Stimulated activated CD4-positive, alpha-beta T cell treated with anti-CD3 and anti-CD28 coated beads, Interleukin-2, amount 100 ng/mL, for 4 hours (primary cell): Measurements from ENCODE around the gene ASAP2.

Source experiments
- DNase-seq: peaks from one replicate; pipeline ENCODE4 v3.0.0-alpha.2; 2020; ENCODE audit warnings: low read depth

ASAP2 gene

DNA sequence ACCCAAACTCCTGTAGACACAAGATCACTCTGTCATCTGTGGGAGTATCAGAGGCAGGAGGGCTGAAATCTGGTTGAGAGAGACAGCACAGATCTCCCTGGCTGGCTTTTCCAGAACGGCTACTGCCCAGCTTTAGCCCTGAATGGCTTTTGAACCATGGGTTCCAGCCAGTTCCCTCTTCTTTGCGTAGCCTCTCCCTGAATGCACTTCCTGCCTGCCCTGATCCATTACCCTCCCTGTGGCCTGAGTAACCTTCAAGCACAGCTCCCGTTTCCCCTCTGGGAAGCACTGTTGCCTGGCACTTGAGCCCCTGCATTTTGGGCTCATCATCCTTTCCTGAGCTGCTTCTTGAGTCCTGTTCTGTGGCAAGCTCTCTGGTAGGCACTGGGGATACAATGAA, 68.8 kb downstream of the ASAP2 start:
- DNase-seq, result no peak

DNA sequence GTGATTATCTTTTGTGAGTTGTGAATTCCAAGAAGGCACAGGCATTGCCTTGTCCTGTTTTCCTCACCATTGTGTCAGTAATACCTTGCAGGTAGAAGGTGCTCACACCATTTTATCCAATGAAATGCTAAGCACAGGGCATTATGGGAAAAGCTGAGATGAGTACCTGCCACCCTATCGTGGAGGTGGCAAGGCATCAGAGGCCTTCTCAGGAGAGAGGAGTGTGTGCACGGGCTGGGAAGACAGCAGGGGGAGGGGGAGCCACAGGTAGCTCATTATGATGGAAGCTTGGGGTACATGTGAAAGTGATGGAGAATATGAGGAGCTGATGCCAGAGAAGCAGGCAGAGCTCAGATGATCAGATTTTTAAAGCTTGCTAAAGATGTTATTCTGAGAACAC, 69.5 kb downstream of the ASAP2 start:
- DNase-seq, result no peak

DNA sequence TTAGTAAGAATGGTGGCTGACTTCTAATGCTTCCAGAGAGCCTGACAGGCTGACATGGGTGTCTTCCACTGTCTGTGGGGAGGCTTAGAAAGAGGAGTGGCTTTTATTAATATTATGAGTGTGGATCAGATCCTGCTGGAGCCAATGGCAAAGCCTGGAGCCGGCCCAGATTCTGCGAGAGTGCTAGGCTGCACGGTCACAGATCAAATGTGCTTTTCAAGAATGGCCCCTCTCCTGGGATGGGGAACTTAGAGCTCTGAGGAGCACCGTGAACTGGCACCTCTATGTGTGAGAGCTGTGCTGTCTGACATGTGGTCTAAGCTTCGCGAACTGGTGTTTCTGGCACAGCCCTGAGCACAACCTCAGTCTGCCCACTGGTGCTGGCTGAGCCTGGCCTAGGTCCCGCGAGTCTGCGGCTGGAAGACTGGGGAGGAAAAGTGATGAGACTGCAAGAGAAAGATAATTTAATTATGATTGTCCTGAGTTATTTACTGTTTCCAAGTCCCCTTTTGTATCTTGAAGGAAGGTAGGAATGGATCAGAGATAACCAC, 70.4 kb downstream of the ASAP2 start:
- no peak for DNase-seq

DNA sequence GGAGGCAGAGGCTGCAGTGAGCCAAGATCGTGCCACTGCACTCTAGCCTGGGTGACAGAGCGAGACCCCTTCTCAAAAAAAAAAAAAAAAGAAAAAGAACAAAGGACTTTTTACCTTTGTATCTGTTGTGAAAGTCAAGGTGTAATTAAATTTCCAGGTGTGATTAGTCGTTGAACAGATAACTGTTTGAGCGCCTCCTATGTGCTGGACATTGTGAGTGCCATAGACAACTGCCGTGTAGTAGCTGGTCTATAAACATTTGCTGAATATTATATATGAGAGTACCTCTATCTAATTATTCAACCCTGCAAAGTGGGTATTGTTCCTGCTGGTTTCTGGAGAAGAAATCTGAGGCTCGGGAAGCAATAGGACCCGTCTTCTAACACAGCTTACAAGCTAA, 71.8 kb downstream of the ASAP2 start:
- no peak for DNase-seq

DNA sequence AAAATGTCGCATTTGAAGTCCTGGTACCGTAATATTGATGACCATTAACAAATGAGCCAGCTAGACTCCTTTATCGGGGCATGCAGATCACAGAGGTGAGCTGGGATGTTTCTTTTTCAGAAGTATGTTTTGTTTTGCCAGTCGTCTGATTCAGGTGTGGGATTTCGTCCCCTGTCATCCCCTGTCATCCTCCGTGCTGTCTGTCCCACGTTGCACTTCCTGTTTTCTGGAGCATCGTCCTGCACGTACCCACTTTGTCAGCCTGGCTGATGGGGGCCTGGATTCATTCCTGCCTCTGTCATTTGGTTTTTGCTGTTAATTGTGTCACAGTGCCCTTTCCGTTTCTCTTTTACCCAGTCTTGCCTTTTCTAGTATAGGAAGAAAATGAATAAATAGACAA, 72.8 kb downstream of the ASAP2 start:
- DNase-seq, result no peak

DNA sequence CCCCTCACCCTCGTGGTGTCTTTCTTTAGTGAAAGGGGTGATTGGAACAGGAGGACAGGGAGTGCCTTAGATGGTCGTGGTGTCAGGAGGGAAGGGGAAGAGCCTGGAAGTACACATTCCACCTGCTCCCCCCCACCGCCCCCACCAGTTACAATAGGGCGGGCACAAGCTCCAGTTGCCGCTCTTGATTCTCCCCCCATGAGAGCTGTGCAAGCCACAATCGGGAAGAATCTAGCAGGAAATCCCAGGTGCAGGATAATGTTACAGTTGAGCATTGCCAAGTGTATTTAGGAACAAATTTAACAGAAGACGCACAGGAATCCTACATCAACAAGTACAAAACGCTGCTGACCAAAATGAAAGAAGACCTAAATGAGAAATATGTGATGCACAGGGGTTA, 73.6 kb downstream of the ASAP2 start:
- no peak for DNase-seq

DNA sequence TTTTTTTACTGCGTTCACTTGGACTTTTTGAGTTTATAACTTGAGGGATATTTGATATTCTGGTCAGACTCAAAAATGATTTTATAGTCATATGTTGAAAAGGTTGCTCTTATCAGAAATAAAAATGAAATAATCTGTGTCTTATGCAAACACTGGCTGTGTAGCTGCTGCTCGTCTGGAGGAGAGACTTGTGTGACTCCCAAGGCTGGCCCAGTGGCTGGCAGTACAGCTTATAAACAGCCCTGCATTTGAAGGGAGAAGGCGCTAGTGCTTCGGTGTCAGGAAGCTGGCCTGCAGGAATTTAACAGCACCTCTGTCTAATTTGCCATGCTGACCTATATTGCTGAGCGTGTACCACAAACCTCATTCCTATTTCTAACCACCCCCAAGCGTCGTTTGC, 74.5 kb downstream of the ASAP2 start:
- no peak for DNase-seq

DNA sequence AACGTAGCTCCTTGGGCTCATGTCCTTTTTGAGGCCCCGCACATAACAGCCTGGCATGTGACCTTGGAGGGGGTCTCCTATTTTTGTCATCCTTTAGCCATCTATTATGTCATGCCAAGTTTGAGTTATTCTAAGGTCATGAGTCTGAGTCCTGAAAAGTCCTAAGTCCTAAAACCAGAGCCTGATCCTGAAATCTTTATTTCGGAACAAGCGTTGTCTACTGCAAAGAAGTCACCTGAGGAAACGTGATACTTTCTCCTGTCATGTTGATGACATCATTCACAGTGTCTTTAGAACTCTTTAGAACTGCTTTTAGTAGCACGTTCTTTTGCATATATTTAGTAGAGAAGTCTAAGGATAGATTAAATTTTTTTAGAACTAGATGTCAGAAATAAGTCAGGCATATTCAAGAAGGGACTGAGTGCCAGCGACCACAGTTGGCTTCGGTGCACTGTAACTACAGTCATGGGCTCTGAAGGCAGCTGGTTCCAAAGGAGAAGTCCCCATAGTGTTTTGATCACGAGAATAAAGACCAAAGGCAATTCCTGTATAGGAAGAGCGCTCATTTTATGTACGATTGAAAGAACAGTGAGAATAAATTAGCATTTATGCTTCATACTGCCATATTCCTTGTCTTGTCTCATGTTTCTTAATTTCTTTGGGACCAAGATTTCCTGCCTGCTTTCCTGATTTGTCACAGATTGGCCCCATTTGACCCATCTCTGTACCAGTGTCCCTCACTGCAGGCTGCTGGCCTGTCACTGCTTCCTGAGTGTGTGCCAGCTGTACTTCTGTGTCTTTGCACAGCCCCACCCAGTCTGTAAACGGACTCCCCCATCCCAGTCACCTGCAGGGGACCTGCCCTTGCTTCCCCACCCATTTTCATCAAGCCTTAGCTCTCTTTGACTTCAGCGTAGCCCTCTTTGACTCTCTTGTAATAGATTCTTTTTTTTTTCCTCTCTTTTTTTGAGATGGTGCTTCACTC, 75.8 kb downstream of the ASAP2 start:
- DNase-seq, result no peak

DNA sequence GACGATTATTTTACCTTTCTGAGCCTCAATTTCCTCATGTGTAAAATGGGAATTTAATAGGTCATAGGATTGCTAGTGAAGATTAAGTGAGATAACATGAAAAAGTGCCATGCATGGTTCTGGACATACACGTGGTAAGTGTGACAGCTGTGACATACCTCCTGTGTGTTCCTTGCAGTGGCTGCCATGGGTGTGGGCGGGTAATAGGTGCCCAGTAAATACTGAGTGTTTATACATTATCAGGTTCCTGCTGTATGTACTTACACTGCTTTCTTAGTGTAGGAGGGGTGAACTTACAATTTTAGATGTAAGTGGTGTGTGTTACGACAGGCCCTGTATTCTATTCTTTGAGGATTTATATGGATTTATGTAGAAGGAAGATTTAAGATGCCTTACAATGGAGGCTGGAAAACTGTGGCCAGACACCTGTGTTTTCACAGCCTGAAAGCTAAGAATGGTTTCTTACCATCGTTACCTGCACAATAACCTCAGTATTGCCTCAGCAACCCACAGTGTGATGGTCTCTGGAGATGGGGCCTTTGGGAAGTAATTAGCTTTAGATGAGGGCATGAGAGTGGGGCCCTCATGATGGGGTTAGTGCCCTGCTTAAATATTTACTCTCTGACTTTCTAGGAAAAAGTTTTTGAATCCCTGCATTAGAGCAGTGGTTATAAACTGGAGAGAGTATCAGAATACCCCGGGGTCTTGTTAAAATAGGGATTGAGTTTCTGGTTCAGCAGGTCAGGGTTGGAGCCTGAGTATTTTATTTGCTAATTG, 78.1 kb downstream of the ASAP2 start:
- DNase-seq, result no peak

DNA sequence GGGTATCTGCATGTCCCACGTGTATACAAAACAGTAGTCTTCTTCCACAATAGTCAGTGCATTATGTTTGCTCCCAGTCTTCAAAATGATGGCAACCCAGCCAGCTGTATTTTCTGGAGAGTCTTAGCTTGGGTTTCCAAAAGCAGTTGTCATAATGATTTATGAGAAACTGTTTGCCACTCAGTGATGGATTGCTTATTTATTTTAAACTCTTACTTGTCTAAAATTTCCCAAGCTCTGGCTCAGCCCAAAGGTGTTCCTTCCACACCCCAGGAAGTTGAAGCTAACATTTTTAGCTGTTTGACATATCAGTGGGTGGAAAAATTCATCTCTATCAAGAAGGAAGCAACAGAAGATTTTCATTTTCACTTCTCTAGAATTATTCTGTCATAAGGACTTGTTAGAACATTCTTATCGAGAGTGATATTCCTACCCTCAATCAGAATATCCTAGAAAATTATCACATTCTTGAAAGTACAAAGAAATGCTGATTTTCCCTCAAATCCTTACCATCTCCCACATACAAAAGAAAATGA, 78.8 kb downstream of the ASAP2 start:
- no peak for DNase-seq

DNA sequence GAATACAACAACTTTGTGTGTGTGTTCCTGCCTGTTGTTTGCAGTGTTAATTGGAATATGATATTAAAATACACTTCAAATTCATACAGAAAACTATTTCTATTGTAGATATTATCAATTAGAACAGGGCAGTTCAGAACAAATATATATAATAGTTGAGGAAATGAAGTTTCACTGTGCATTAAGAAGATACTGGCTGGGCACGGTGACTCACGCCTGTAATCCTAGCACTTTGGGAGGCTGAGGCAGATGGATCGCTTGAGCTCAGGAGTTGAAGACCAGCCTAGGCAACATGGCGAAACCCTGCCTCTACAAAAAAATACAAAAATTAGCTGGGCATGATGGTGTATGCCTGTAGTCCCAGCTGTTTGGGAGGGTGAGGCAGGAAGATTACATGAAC, 79.3 kb downstream of the ASAP2 start:
- no peak for DNase-seq

DNA sequence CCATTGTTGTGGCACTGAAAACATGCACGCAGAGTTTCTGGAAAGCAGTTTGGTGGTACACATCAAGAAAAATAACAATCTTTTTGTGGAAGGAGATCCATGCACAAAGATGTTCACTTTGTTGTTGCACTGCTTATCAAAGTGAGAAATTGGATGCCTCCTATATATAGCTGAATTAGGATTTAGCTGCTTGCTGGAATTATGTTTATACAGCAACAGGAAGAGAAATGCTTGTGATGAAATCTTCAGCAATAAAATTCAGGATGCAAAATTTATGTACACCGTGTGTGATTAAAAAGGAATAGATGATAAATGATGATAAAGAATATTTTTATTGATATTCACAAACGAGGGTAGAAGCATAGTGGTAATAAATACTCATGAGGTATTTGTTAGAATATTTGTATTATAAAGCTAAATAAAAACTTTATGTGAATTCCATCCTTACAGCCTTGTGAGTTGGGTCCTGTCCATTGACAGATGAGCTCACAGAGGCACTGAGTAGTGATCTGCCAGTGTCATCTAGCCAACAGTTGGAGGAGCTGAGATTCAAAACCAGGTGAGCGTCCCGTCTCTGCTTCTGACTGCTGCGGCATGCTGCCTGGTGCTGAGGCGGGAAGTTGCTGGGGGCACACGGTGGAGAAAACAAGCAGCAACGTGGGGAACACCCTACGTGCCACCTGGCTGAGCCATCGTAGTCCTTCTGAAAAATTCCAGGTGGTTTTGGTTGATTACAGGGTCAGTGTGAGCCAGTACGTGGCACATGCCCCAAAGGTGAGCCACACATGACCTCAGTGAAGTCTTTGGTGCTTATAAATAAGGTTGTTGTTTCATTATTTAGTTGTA, 80.2 kb downstream of the ASAP2 start:
- DNase-seq, result no peak

DNA sequence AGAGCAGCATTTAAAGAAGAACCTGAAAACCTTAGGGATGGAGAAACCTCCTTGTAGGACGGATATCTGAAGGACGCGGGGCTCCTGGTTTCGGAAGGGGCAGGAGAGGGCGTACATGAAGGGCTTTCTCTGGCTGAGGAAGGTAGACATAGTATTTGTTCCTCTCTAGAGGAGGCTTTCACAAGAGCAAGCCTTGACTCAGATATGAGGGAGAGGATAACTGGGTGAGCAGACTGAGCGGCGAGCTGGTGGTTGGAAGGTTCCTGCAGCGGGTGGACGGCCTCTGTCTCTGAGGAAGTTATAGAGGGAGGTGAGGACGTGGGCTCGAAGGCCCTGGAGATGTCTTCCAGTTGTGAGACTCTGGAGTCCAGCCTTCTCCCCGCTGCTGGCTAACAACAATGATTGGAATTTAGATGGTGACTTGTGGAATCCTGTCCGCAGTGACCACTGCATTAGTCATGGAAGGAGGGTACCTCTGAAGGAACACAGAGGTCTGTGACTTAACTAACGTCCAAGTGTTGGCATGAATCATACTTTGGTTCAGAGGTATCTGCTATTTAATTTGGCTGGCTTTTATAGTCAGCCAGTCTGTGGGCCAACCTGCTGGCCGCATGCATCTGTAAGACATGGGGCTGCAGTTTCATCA, 80.9 kb downstream of the ASAP2 start:
- DNase-seq, result no peak

DNA sequence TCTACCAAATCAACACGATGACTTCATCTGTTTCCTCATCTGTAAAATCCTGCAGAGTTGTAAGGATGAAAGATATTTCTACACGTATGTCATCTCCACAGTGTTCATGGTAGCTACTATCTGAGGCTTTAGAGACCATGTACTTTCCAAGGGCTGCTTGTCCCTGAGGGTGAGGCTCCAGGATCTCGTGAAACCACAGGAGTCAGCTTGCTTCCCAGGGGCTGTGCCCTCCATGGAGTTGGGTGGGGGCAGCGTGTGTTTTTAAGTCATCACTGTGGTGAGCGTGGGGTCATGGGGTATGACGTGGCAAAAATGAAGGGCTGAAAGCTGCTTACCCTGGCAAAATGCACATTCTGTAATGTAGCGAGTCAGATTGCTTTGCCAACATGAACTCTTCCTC, 81.6 kb downstream of the ASAP2 start:
- no peak for DNase-seq

DNA sequence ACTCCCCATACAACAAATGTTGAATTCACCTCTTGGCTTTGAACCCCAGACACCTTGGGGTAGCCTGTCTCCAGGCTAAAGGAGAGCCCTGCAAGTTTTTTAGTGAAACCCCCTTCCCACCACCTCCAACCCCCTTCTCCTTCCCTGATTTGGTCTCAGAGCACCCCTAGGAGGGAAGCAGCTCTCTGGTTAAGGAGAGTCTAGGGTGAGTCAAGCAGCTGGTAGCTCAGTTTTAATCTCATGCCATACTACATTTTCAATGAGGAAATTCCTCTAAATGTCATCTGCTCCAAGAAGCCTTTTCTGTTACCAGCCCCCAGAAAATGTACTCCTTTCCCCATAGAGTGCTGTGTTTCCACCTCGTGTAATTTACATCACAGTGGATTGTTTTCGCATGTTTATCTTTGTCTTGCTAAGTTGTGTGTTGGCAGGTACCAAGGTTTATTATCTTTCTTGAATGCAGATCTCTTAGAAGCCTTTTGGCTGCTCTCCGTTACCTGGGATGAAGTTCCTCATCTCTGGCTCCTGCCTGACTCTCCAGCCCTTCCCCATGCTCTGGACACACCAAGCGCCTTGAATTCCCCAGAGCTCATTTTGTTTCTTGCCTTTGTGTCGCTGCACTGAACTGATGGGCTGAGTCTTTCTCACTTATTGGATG, 82.2 kb downstream of the ASAP2 start:
- DNase-seq, result no peak

DNA sequence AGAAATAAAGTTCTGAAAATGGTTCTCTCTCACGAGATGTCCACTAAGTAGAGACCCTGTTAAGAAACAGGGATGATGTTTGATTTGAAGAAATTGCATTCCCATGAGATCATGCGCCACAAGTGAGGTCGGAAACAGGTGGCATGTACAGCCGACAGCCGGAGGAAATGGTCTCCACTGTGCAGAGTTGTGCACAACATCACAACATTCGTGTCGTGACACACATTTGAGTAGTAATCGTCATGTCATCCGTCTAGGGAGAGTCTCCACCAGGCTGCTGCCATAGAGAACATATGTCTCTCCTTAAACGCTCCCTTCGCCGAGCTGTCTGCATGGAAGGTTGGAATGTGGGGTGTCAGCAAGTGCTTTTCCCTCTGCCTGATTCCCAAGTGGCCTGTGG, 84.7 kb downstream of the ASAP2 start:
- DNase-seq, result no peak

DNA sequence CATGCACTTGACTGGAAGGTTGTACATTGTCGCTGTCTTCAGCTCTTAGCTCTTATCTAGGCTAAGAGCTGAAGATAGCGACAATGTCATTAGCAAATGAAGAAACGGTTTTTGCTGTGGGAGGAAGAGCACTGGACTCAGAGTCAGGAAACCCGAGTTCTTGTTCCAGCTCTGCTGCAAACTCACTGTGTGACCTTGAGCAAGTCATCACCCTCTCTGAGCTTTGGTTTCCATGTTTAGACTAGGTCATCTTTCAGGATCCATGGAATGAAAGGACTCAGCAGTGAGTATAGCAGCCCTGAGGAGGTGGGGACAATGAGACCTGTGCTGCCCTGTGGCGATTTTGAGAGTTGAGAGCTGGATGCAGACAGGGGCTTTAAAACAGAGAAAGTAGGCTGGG, 85.3 kb downstream of the ASAP2 start:
- no peak for DNase-seq

DNA sequence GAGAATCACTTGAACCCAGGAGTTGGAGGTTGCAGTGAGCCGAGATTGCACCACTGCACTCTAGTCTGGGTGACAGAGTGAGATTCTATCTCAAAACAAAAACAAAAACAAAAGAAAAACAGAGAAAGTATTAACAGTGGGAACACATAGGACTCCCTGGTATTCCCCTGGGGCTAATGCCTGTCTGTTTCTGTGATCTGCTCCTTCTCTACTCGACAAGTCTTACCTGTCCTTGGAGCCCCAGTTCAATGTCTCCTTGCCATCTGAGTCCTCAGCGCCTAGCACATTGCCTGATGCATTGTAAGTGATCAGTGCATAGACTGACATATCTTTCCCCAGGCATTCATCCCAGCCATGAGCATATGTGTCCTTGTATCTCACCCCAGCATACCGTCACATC, 85.8 kb downstream of the ASAP2 start:
- no peak for DNase-seq

DNA sequence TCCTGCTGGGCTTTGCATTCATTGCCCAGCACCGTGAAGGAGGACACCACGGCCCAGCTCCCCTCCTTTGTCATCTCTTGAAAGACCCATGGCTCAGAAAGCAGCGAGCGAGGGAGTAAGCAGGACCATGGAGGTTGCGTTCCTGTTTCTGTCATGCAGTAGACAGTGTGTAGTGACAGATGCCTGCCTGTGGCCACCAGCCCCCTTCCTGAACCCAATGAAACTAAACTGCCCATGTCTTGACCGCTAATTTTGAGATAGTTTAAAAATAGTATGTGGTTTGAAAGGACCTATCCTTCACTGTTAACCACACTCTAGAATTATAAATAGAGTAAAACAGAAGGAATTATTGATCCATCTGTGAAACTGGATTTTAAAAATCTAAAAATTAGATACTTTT, 88.2 kb downstream of the ASAP2 start:
- DNase-seq, result no peak

DNA sequence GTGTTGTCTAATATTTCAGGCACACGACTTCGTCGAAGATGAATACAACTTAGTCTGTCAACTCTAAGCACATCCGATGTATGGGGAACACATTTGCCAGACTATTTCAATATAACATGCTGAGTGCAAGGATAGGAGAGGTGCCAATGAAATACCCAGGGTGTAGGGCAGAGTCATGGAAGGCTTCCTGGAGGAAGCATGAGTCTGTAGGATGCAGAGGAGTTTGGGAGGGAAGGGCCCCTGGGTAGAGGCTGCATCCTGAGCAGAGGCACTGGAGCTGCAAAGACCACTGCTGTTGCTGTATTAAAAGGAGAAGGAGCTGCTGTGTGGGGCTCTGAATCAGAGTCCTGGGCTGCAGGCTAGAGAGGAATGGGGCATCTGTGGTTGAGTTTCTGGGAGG, 89.9 kb downstream of the ASAP2 start:
- DNase-seq, result no peak

DNA sequence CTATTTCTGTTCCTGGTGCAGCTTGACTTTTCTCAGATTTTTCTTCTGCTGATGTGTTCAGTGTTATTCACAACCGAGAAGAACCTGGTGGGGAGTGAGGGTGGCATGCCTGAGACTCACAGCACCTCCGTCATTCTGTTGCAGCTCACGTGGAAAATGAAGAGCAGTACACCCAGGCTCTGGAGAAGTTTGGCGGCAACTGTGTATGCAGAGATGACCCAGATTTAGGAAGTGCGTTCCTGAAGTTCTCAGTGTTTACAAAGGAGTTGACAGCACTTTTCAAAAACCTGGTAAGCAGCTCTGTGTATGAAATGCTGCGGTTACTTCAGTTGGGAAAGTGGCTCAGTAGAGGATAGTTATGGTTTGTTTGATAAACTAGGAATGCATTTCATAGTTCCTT, 90.5 kb downstream of the ASAP2 start:
- no peak for DNase-seq
